ENCODE measurements around the gene DIS3L2.
"Not testable (repeated sequence)": the region's sequence is repeated elsewhere in the genome, so short reads cannot be mapped to it uniquely, and the experiment has no call there.

DIS3L2 gene

GRCh38 chr2:232316461-232317330, 355.2 kb downstream of the DIS3L2 start:
- in situ Hi-C loops (cut with MboI; ENCODE audit: low sequenced_read_pairs) = no loop called here

GRCh38 chr2:232318169-232318855, 356.8 kb downstream of the DIS3L2 start:
- in situ Hi-C loops (cut with MboI; ENCODE audit: low sequenced_read_pairs) = no loop called here

- in situ Hi-C loops (cut with MboI; ENCODE audit: low sequenced_read_pairs) = no loop called here
Measured at GRCh38 chr2:232319067-232319802, 357.7 kb downstream of the DIS3L2 start.

GRCh38 chr2:232319803-232320442, 358.4 kb downstream of the DIS3L2 start:
- in situ Hi-C loops (cut with MboI; ENCODE audit: low sequenced_read_pairs) = no loop called here

GRCh38 chr2:232320443-232320803, 358.9 kb downstream of the DIS3L2 start:
- in situ Hi-C loops (cut with MboI; ENCODE audit: low sequenced_read_pairs) = no loop called here

GRCh38 chr2:232321156-232321816, 359.8 kb downstream of the DIS3L2 start:
- in situ Hi-C loops (cut with MboI; ENCODE audit: low sequenced_read_pairs) = no loop called here

GRCh38 chr2:232321817-232322559, 360.5 kb downstream of the DIS3L2 start:
- in situ Hi-C loops (cut with MboI; ENCODE audit: low sequenced_read_pairs) = no loop called here

- in situ Hi-C loops (cut with MboI; ENCODE audit: low sequenced_read_pairs) = no loop called here
Measured at GRCh38 chr2:232322560-232323327, 361.2 kb downstream of the DIS3L2 start.

GRCh38 chr2:232323328-232323650, 361.8 kb downstream of the DIS3L2 start:
- in situ Hi-C loops (cut with MboI; ENCODE audit: low sequenced_read_pairs) = no loop called here

GRCh38 chr2:232323967-232324366, 362.5 kb downstream of the DIS3L2 start:
- in situ Hi-C loops (cut with MboI; ENCODE audit: low sequenced_read_pairs) = not testable (repeated sequence)

GRCh38 chr2:232324778-232325177, 363.3 kb downstream of the DIS3L2 start:
- in situ Hi-C loops (cut with MboI; ENCODE audit: low sequenced_read_pairs) = loop anchor here (5.0 kb wide), 1 partner anchor 417 kb away; no protein-coding TSS in a partner anchor

GRCh38 chr2:232325324-232326273, 364.1 kb downstream of the DIS3L2 start:
- in situ Hi-C loops (cut with MboI; ENCODE audit: low sequenced_read_pairs) = loop anchor here (5.0 kb wide), 1 partner anchor 418 kb away; no protein-coding TSS in a partner anchor

- in situ Hi-C loops (cut with MboI; ENCODE audit: low sequenced_read_pairs) = loop anchor here (5.0 kb wide), 1 partner anchor 419 kb away; no protein-coding TSS in a partner anchor
Measured at GRCh38 chr2:232326274-232327104, 365.0 kb downstream of the DIS3L2 start.

GRCh38 chr2:232327105-232328031, 365.9 kb downstream of the DIS3L2 start:
- in situ Hi-C loops (cut with MboI; ENCODE audit: low sequenced_read_pairs) = loop anchor here (5.0 kb wide), 1 partner anchor 420 kb away; no protein-coding TSS in a partner anchor

GRCh38 chr2:232328032-232328422, 366.5 kb downstream of the DIS3L2 start:
- in situ Hi-C loops (cut with MboI; ENCODE audit: low sequenced_read_pairs) = loop anchor here (5.0 kb wide), 1 partner anchor 421 kb away; no protein-coding TSS in a partner anchor
